PC-3 (cell line): Measurements from ENCODE around the gene NT5DC3. TPM values are rescaled to one million over a fixed set of nuclear protein-coding genes. Genes with fewer than 3 reads are reported as not detected.

ENCODE experiments used
- ATAC-seq: fragments of 200-7000 bp; cut with Tn5 transposase; 2 replicates; pipeline ENCODE4 v1.9.1; 2020; ENCODE audit warnings: mild to moderate bottlenecking, moderate library complexity
- BruUV-seq: library from RNA; stranded (reverse); fragments of 400-500 nt; replicated peaks from 2 replicates; lab custom pipeline; 2021; lab: Mats Ljungman, UMichigan
- CTCF ChIA-PET: fragments of 300-600 bp; sonication (Branson Sonifier 250); formaldehyde crosslinking; loops from one replicate; lab custom pipeline; 2022; ENCODE audit warnings: antibody characterized with exemption; lab: Charles Lee
- POLR2A ChIA-PET: fragments of 300-600 bp; sonication (Branson Sonifier 250); formaldehyde crosslinking; loops from one replicate; lab custom pipeline; 2022; ENCODE audit warnings: antibody characterized with exemption; ENCODE audit not compliant: unreplicated experiment; lab: Charles Lee
- DNase-seq: peaks from one replicate; pipeline ENCODE4 v3.0.0-alpha.2; 2015
- H2AFZ ChIP-seq: fragments of 300-600 bp; sonication (generic); 2 replicates; pipeline ENCODE4 v1.6.0; 2016; ENCODE audit warnings: antibody characterized with exemption, low read length
- H3F3A ChIP-seq: fragments of 300-600 bp; sonication (generic); one replicate; pipeline ENCODE4 v1.6.0; 2017; ENCODE audit warnings: antibody characterized with exemption, low read length, control low read depth, mild to moderate bottlenecking; ENCODE audit not compliant: unreplicated experiment
- H3K27ac ChIP-seq: fragments of 300-600 bp; sonication (generic); 2 replicates; pipeline ENCODE4 v1.5.1; 2016; ENCODE audit warnings: mild to moderate bottlenecking, low read length
- H3K27me3 ChIP-seq: fragments of 300-600 bp; sonication (generic); 2 replicates; pipeline ENCODE4 v1.6.1; 2016; ENCODE audit warnings: low read length, mixed read lengths
- H3K36me3 ChIP-seq: fragments of 300-600 bp; sonication (generic); 2 replicates; pipeline ENCODE4 v1.6.1; 2016; ENCODE audit warnings: low read depth, mixed run types, low read length, mixed read lengths
- H3K4me1 ChIP-seq: fragments of 300-600 bp; sonication (generic); 2 replicates; pipeline ENCODE4 v1.5.1; 2016; ENCODE audit warnings: low read length; ENCODE audit not compliant: insufficient read depth
- H3K4me2 ChIP-seq: fragments of 300-600 bp; sonication (generic); 2 replicates; pipeline ENCODE4 v1.6.0; 2016; ENCODE audit warnings: low read length
- H3K4me3 ChIP-seq: fragments of 300-600 bp; sonication (generic); 2 replicates; pipeline ENCODE4 v1.5.1; 2016; ENCODE audit warnings: mild to moderate bottlenecking, low read length, mixed read lengths
- H3K79me2 ChIP-seq: fragments of 300-600 bp; sonication (generic); 2 replicates; pipeline ENCODE4 v1.6.1; 2017; ENCODE audit warnings: low read length, mixed read lengths
- H3K9ac ChIP-seq: fragments of 300-600 bp; sonication (generic); 2 replicates; pipeline ENCODE4 v1.6.0; 2016; ENCODE audit warnings: mild to moderate bottlenecking, low read length
- H3K9me2 ChIP-seq: fragments of 300-600 bp; sonication (generic); replicated peaks from 2 replicates; pipeline ENCODE4 v1.6.1; 2016; ENCODE audit warnings: mixed run types, low read length, mixed read lengths
- H3K9me3 ChIP-seq: fragments of 300-600 bp; sonication (generic); 2 replicates; pipeline ENCODE4 v1.6.1; 2016; ENCODE audit warnings: low read length, mixed read lengths
- H4K20me1 ChIP-seq: fragments of 300-600 bp; sonication (generic); 2 replicates; pipeline ENCODE4 v1.6.1; 2016; ENCODE audit warnings: low read length, mixed read lengths
- EZH2 ChIP-seq: fragments of 300-600 bp; sonication (generic); IDR thresholded peaks from one replicate; pipeline ENCODE4 v1.6.1; 2017; ENCODE audit warnings: antibody characterized with exemption, mild to moderate bottlenecking, low read length; ENCODE audit not compliant: unreplicated experiment
- EZH2phosphoT487 ChIP-seq: fragments of 300-600 bp; sonication (generic); IDR thresholded peaks from 2 replicates; pipeline ENCODE4 v1.6.1; 2018; ENCODE audit warnings: mild to moderate bottlenecking, antibody characterized with exemption, low read length, borderline replicate concordance
- intact Hi-C: fragments of 100-400 bp; cut with micrococcal nuclease; formaldehyde crosslinking; loops from 2 replicates; pipeline ENCODE4 v1.9.0; 2023
- total RNA-seq: library from RNA; depleted of rRNA; stranded (reverse); fragments of >200 nt; gene quantifications from 2 replicates; pipeline ENCODE4 v1.2.3, GENCODE V29; 2014
- TF ChIP-seq, protein P1 (sequence below): fragments of 300-600 bp; sonication (generic); conservative IDR thresholded peaks from 2 replicates; pipeline ENCODE4 v1.5.1; 2017; ENCODE audit warnings: antibody characterized with exemption, low read depth, mild to moderate bottlenecking, low read length

NT5DC3 gene
- total RNA-seq, 1 experiment from 2014 or later: 15.7 TPM

DNA sequence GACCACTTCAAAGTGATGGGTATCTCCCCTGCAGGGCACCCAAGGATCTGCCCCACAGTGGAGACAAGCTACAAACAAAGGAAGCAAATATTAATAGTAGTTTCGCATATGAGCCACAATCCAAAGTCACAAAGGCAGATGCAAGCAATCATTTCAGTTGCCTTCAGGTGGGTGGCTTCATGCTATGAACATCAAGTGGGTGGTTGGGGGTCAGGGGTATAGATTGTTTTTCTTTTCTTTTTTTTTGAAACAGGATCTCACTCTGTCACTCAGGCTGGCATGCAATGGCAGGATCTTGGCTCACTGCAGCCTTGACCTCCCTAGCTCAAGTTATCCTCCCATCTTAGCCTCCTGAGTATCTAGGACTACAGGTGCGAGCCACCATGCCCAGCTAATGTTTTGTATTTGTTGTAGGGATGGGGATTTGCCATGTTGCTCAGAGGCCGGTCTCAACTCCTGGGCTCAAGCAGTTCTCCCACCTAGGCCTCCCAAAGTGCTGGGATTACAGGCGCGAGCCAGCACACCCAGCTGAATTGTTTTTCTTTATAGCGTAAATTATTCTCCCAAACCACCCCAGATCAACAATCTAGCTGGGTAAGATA is 13.4 kb upstream of the NT5DC3 start:
- Histone ChIP-seq H3K36me3 (no peaks in the 10 kb centered on the region), H3K9ac (no peak overlapping the region), H3K27ac (no peak overlapping the region), H2AFZ (no peak overlapping the region), H3K27me3 (no peaks in the 10 kb centered on the region), H3F3A (peaks cover 2% of the 10 kb centered on the region), H4K20me1 (no peaks in the 10 kb centered on the region), H3K9me2 (no peaks in the 10 kb centered on the region), H3K9me3 (no peaks in the 10 kb centered on the region), H3K79me2 (no peaks in the 10 kb centered on the region), H3K4me3 (no peak overlapping the region), H3K4me1 (peaks cover 45% of the 10 kb centered on the region), H3K4me2 (no peak overlapping the region)
- ChIA-PET POLR2A (no interaction called here), CTCF (no interaction called here)
- TF ChIP-seq, protein P1, sequence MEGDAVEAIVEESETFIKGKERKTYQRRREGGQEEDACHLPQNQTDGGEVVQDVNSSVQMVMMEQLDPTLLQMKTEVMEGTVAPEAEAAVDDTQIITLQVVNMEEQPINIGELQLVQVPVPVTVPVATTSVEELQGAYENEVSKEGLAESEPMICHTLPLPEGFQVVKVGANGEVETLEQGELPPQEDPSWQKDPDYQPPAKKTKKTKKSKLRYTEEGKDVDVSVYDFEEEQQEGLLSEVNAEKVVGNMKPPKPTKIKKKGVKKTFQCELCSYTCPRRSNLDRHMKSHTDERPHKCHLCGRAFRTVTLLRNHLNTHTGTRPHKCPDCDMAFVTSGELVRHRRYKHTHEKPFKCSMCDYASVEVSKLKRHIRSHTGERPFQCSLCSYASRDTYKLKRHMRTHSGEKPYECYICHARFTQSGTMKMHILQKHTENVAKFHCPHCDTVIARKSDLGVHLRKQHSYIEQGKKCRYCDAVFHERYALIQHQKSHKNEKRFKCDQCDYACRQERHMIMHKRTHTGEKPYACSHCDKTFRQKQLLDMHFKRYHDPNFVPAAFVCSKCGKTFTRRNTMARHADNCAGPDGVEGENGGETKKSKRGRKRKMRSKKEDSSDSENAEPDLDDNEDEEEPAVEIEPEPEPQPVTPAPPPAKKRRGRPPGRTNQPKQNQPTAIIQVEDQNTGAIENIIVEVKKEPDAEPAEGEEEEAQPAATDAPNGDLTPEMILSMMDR: no peak
- TF ChIP-seq EZH2phosphoT487 (no peak), EZH2 (no peak)
- DNase-seq (no peak), ATAC-seq (no peak)
- intact Hi-C loops: no loop called here
- BruUV-seq: no TSS peak

DNA sequence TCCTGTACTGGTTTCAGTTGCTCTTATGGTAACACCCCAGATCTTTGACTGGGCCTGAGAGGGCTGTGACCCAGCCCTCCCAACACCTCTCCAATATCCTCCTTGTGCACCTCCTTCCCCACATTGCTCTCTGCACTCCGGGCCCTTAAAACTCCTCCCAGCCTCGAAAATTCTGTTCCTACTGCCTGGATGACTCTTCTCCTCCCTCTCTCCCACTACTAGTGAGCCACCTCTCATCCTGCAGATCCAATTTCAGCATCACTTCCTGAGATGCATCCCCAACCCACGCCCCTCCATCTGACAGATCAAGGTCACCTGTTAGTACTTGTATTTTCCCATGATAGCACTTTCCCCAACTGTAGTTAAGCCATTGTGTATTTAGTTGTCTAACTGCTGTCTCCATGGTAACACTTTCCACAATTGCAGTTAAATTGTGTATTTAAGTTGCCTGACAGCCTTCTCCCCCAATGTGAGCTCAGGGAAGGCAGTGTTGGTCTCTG is 11.5 kb upstream of the NT5DC3 start:
- TF ChIP-seq, protein P1: no peak
- TF ChIP-seq EZH2 (no peak), EZH2phosphoT487 (no peak)
- Histone ChIP-seq H3K4me2 (0 out of 2 replicates have a peak overlapping the region, but pooled peaks have one; percentile 4), H3K27ac (no peak overlapping the region), H3K36me3 (no peaks in the 10 kb centered on the region), H3K4me3 (no peak overlapping the region), H2AFZ (no peak overlapping the region), H4K20me1 (no peaks in the 10 kb centered on the region), H3K4me1 (peaks cover 41% of the 10 kb centered on the region), H3K9me2 (no peaks in the 10 kb centered on the region), H3F3A (no peaks in the 10 kb centered on the region), H3K79me2 (no peaks in the 10 kb centered on the region), H3K9me3 (no peaks in the 10 kb centered on the region), H3K27me3 (no peaks in the 10 kb centered on the region), H3K9ac (no peak overlapping the region)
- DNase-seq (peak; percentile 47), ATAC-seq (peak; percentile 49)
- POLR2A ChIA-PET: interaction anchor here (0.6 to 1.0 kb wide), 2 partner anchors 12 to 113 kb away, joined by 3 to 9 read pairs; partner anchors contain the start of genes NT5DC3 and TDG
- intact Hi-C loops: no loop called here
- no TSS peak for BruUV-seq
- CTCF ChIA-PET: interaction anchor here (0.7 kb wide), 1 partner anchor 79 kb away, joined by 4 read pairs; no protein-coding TSS in a partner anchor

DNA sequence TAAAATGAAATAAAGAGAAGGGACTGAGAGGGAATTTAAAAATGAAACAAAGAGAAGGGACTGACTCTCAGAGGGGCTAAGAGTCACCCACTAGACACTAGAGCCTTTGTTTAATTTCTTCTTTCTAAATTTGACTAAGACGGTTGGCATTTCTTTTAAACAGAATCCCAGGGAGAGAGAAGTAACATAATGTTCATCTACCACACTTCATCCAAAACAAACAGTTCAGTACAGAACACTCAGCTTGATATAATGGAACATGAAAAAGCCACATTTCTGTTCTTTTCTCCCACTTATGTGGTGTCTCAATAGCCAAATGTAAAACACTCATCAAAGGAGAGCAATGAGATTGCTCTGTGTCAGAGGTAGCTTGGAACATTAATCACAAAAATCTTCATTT is 10.1 kb upstream of the NT5DC3 start:
- ChIA-PET POLR2A (no interaction called here), CTCF (no interaction called here)
- TF ChIP-seq, protein P1: no peak
- no peak for TF ChIP-seq EZH2phosphoT487
- TF ChIP-seq EZH2: no peak
- Histone ChIP-seq H3K4me3 (no peak overlapping the region), H3K9me3 (no peaks in the 10 kb centered on the region), H4K20me1 (no peaks in the 10 kb centered on the region), H3K36me3 (no peaks in the 10 kb centered on the region), H3K9me2 (no peaks in the 10 kb centered on the region), H3K27ac (peak overlapping the region; percentile 9), H3K27me3 (no peaks in the 10 kb centered on the region), H3F3A (no peaks in the 10 kb centered on the region), H3K4me1 (peaks cover 41% of the 10 kb centered on the region), H3K79me2 (no peaks in the 10 kb centered on the region), H3K4me2 (peak overlapping the region; percentile 37), H2AFZ (no peak overlapping the region), H3K9ac (no peak overlapping the region)
- intact Hi-C loops: loop anchor here (1.0 kb wide), 1 partner anchor 9 kb away; no protein-coding TSS in a partner anchor
- DNase-seq: peak; percentile 64
- no TSS peak for BruUV-seq
- peak; percentile 52 for ATAC-seq
